SK-N-SH (cell line): Measurements from ENCODE around the gene JMJD7. TPM values are rescaled to one million over a fixed set of nuclear protein-coding genes. Genes with fewer than 3 reads are reported as not detected.

ENCODE experiments used
- CTCF ChIA-PET: fragments of 300-600, 350-600 bp; formaldehyde crosslinking; extraction: SDS; loops from one replicate; lab custom pipeline; 2021; lab: Yijun Ruan, JAX
- POLR2A ChIA-PET: fragments of 350-600 bp; sonication (Branson Sonifier 250); formaldehyde crosslinking; extraction: SDS; loops from one replicate; lab custom pipeline; 2020; ENCODE audit warnings: antibody characterized with exemption, inconsistent platforms; lab: Yijun Ruan, JAX
- DNase-seq: peaks from one replicate; pipeline ENCODE4 v3.0.0; 2012
- H2AFZ ChIP-seq: fragments of 200-600 bp; sonication (generic); 2 replicates; pipeline ENCODE4 v1.8.1; 2016; ENCODE audit warnings: antibody characterized with exemption, mild to moderate bottlenecking, low read depth
- H3F3A ChIP-seq: fragments of 200-600 bp; sonication (generic); replicated peaks from 2 replicates; pipeline ENCODE3; 2016; ENCODE audit warnings: antibody characterized with exemption, mild to moderate bottlenecking; ENCODE audit not compliant: insufficient read depth
- H3K27ac ChIP-seq, 2 experiments: fragments of 200-500 bp in 1 of 2; fragments of 200-600 bp in 1 of 2; sonication (Bioruptor generic) in 1 of 2; sonication (generic), shearing (Covaris generic) in 1 of 2; 2 replicates each; pipeline versions ENCODE4 v1.5.1 to v1.6.1; 2014 to 2016; ENCODE audit warnings: low read depth in 2 of 2, inconsistent platforms in 1 of 2, low read length in 1 of 2, mild to moderate bottlenecking in 1 of 2, mixed read lengths in 1 of 2
- H3K27me3 ChIP-seq: fragments of 200-600 bp; sonication (generic), shearing (Covaris generic); 2 replicates; pipeline ENCODE4 v1.6.1; 2016; ENCODE audit warnings: mixed run types; ENCODE audit not compliant: insufficient read depth
- H3K36me3 ChIP-seq, 2 experiments: fragments of 200-500 bp in 1 of 2; fragments of 200-600 bp in 1 of 2; sonication (Bioruptor generic) in 1 of 2; sonication (generic) in 1 of 2; replicated peaks in 1 of 2; 2 replicates each; pipeline versions ENCODE3 to v1.5.1; 2014 to 2016; ENCODE audit warnings: low read length in 1 of 2, mild to moderate bottlenecking in 1 of 2; ENCODE audit not compliant: insufficient read depth in 2 of 2, control insufficient read depth in 1 of 2
- H3K4me1 ChIP-seq, 2 experiments: fragments of 200-500 bp in 1 of 2; fragments of 200-600 bp in 1 of 2; sonication (Bioruptor generic) in 1 of 2; sonication (generic), shearing (Covaris generic) in 1 of 2; 2 replicates each; pipeline versions ENCODE4 v1.5.1 to v1.6.1; 2014 to 2016; ENCODE audit warnings: low read depth in 1 of 2, low read length in 1 of 2, mixed run types in 1 of 2; ENCODE audit not compliant: insufficient read depth in 2 of 2, control insufficient read depth in 1 of 2
- H3K4me2 ChIP-seq: fragments of 200-600 bp; sonication (generic), shearing (Covaris generic); 2 replicates; pipeline ENCODE4 v1.6.1; 2017; ENCODE audit warnings: mixed run types
- H3K4me3 ChIP-seq, 2 experiments: fragments of 200-500 bp in 1 of 2; fragments of 200-600 bp in 1 of 2; sonication (Bioruptor generic) in 1 of 2; sonication (generic), shearing (Covaris generic) in 1 of 2; 2 replicates each; pipeline versions ENCODE4 v1.5.1 to v1.8.1; 2014 to 2016; ENCODE audit warnings: low read depth in 2 of 2, inconsistent platforms in 1 of 2, low read length in 1 of 2, mild to moderate bottlenecking in 1 of 2, mixed read lengths in 1 of 2, moderate library complexity in 1 of 2
- H3K79me2 ChIP-seq: fragments of 200-600 bp; sonication (generic); 2 replicates; pipeline ENCODE4 v1.8.1; 2017; ENCODE audit warnings: mild to moderate bottlenecking; ENCODE audit not compliant: insufficient read depth
- H3K9ac ChIP-seq: fragments of 200-600 bp; sonication (generic); 2 replicates; pipeline ENCODE4 v1.6.1; 2017; ENCODE audit warnings: mixed run types
- H3K9me2 ChIP-seq: fragments of 200-600 bp; sonication (generic); 2 replicates; pipeline ENCODE4 v1.6.1; 2017; ENCODE audit warnings: mixed run types
- H3K9me3 ChIP-seq: fragments of 200-600 bp; sonication (generic); 2 replicates; pipeline ENCODE4 v1.6.1; 2017; ENCODE audit warnings: mixed run types, mild to moderate bottlenecking, moderate library complexity
- H4K20me1 ChIP-seq: fragments of 200-600 bp; sonication (generic); 2 replicates; pipeline ENCODE4 v1.6.1; 2017; ENCODE audit warnings: mild to moderate bottlenecking, mixed run types; ENCODE audit not compliant: insufficient read depth
- ELF1 ChIP-seq: IDR thresholded peaks from 2 replicates; pipeline ENCODE4 v1.4.0; 2012
- EZH2phosphoT487 ChIP-seq: fragments of 200-600 bp; sonication (generic); IDR thresholded peaks from 2 replicates; pipeline ENCODE4 v1.6.1; 2017; ENCODE audit warnings: low read depth, mixed run types, mild to moderate bottlenecking, antibody characterized with exemption, moderate library complexity, borderline replicate concordance
- FOSL2 ChIP-seq: IDR thresholded peaks from 2 replicates; pipeline ENCODE4 v1.4.0; 2012; ENCODE audit warnings: low read depth, mild to moderate bottlenecking, moderate library complexity, borderline replicate concordance
- JUND ChIP-seq: IDR thresholded peaks from 2 replicates; pipeline ENCODE4 v1.4.0; 2012
- MXI1 ChIP-seq: IDR thresholded peaks from 2 replicates; pipeline ENCODE4 v1.6.1; 2012; ENCODE audit warnings: mild to moderate bottlenecking, low read depth, low read length, improper control_type of control experiment
- NFIC ChIP-seq: IDR thresholded peaks from 2 replicates; pipeline ENCODE4 v1.4.0; 2012; ENCODE audit warnings: borderline replicate concordance
- RAD21 ChIP-seq: IDR thresholded peaks from 2 replicates; pipeline ENCODE4 v1.6.1; 2012; ENCODE audit warnings: mild to moderate bottlenecking, low read length
- RCOR1 ChIP-seq: fragments of 150-350 bp; IDR thresholded peaks from 2 replicates; pipeline ENCODE4 v1.6.1; 2017; ENCODE audit warnings: antibody characterized with exemption, low read length
- RXRA ChIP-seq: IDR thresholded peaks from 2 replicates; pipeline ENCODE4 v1.4.0; 2012; ENCODE audit warnings: low read depth, mild to moderate bottlenecking, borderline replicate concordance
- SIN3A ChIP-seq: IDR thresholded peaks from 2 replicates; pipeline ENCODE4 v1.6.1; 2012; ENCODE audit warnings: low read depth, mild to moderate bottlenecking, low read length, moderate library complexity, borderline replicate concordance
- SMC3 ChIP-seq: IDR thresholded peaks from 2 replicates; pipeline ENCODE4 v1.6.1; 2012; ENCODE audit warnings: low read depth, low read length, improper control_type of control experiment
- TAF1 ChIP-seq: IDR thresholded peaks from 2 replicates; pipeline ENCODE4 v1.6.1; 2012; ENCODE audit warnings: low read depth, mild to moderate bottlenecking, low read length, moderate library complexity, borderline replicate concordance
- WGBS: methylation state at CpG from one replicate; pipeline ENCODE4 v1.1.6; 2017; ENCODE audit warnings: low lambda C conversion rate; 5-methylcytosine and 5-hydroxymethylcytosine counted together
- polyA plus RNA-seq, 3 experiments: library from polyadenylated mRNA; depleted of rRNA; stranded (reverse); fragments of >200 nt; gene quantifications; 2 replicates each; pipeline ENCODE4 v1.2.3, GENCODE V29; 2012
- TF ChIP-seq, protein P1 (sequence below): IDR thresholded peaks from 2 replicates; pipeline ENCODE4 v1.4.0; 2012; ENCODE audit warnings: low read depth, borderline replicate concordance
- TF ChIP-seq, protein P2 (sequence below): IDR thresholded peaks from 2 replicates; pipeline ENCODE4 v1.6.1; 2012; ENCODE audit warnings: mild to moderate bottlenecking, low read depth, low read length, moderate library complexity

Gene JMJD7
- polyA plus RNA-seq, 1 of the 3 experiments (the other 2 are of a cell fraction) = 6.5 TPM

GRCh38 chr15:41881920-41882688, 54.2 kb downstream of the JMJD7 start:
- Histone ChIP-seq H3K27me3 (no peaks in the 10 kb centered on the region), H2AFZ (no peak overlapping the region), H3K9me2 (no peaks in the 10 kb centered on the region), H3K4me1 (peaks cover 0 to 16% of the 10 kb centered on the region in 2 experiments; a peak in 1 of 4 replicates), H3K9me3 (no peaks in the 10 kb centered on the region), H3K79me2 (no peaks in the 10 kb centered on the region), H3K36me3 (no peaks in the 10 kb centered on the region), H3K4me2 (no peak overlapping the region), H3F3A (no peaks in the 10 kb centered on the region), H3K9ac (no peak overlapping the region), H4K20me1 (no peaks in the 10 kb centered on the region), H3K4me3 (no peak overlapping the region), H3K27ac (no peak overlapping the region)
- TF ChIP-seq SIN3A = no peak
- TF ChIP-seq, protein P1, sequence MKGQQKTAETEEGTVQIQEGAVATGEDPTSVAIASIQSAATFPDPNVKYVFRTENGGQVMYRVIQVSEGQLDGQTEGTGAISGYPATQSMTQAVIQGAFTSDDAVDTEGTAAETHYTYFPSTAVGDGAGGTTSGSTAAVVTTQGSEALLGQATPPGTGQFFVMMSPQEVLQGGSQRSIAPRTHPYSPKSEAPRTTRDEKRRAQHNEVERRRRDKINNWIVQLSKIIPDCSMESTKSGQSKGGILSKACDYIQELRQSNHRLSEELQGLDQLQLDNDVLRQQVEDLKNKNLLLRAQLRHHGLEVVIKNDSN = no peak
- no peak for TF ChIP-seq TAF1
- no peak for TF ChIP-seq NFIC
- no peak for TF ChIP-seq RXRA
- ChIA-PET CTCF (interaction anchor here (2.1 to 2.5 kb wide), 2 partner anchors 11 to 23 kb away, joined by 5 to 6 read pairs; no protein-coding TSS in a partner anchor), POLR2A (no interaction called here)
- 95% methylated on average over 55 of the region's 81 CpGs for WGBS
- no peak for DNase-seq

GRCh38 chr15:41882689-41883483, 55.0 kb downstream of the JMJD7 start:
- WGBS = 87% methylated on average over 9 of the region's 14 CpGs
- no peak overlapping the region for H3K4me2 ChIP-seq
- TF ChIP-seq, protein P1 = no peak
- TF ChIP-seq, protein P2, sequence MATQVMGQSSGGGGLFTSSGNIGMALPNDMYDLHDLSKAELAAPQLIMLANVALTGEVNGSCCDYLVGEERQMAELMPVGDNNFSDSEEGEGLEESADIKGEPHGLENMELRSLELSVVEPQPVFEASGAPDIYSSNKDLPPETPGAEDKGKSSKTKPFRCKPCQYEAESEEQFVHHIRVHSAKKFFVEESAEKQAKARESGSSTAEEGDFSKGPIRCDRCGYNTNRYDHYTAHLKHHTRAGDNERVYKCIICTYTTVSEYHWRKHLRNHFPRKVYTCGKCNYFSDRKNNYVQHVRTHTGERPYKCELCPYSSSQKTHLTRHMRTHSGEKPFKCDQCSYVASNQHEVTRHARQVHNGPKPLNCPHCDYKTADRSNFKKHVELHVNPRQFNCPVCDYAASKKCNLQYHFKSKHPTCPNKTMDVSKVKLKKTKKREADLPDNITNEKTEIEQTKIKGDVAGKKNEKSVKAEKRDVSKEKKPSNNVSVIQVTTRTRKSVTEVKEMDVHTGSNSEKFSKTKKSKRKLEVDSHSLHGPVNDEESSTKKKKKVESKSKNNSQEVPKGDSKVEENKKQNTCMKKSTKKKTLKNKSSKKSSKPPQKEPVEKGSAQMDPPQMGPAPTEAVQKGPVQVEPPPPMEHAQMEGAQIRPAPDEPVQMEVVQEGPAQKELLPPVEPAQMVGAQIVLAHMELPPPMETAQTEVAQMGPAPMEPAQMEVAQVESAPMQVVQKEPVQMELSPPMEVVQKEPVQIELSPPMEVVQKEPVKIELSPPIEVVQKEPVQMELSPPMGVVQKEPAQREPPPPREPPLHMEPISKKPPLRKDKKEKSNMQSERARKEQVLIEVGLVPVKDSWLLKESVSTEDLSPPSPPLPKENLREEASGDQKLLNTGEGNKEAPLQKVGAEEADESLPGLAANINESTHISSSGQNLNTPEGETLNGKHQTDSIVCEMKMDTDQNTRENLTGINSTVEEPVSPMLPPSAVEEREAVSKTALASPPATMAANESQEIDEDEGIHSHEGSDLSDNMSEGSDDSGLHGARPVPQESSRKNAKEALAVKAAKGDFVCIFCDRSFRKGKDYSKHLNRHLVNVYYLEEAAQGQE = no peak
- TF ChIP-seq FOSL2 (no peak), RCOR1 (no peak), RAD21 (no peak), EZH2phosphoT487 (no peak), JUND (no peak), ELF1 (no peak), SMC3 (no peak), MXI1 (no peak)
- TF ChIP-seq, all 33 proteins: peak for 0
- DNase-seq = no peak
- H3K9me2 ChIP-seq = no peaks in the 10 kb centered on the region
- no peaks in the 10 kb centered on the region for H3F3A ChIP-seq
- H3K79me2 ChIP-seq = no peaks in the 10 kb centered on the region
- H3K4me3 ChIP-seq = no peak overlapping the region
- no peaks in the 10 kb centered on the region for H4K20me1 ChIP-seq
- H2AFZ ChIP-seq = no peak overlapping the region
- H3K9ac ChIP-seq = no peak overlapping the region
- H3K9me3 ChIP-seq = no peaks in the 10 kb centered on the region
- no peaks in the 10 kb centered on the region for H3K36me3 ChIP-seq
- ChIA-PET CTCF (interaction anchor here (2.5 kb wide), 1 partner anchor 10 kb away, joined by 6 read pairs; no protein-coding TSS in a partner anchor), POLR2A (interaction anchor here (1.2 kb wide), 1 partner anchor 12 kb away, joined by 5 read pairs; no protein-coding TSS in a partner anchor)
- peaks cover 0 to 8% of the 10 kb centered on the region in 2 experiments; a peak in 1 of 4 replicates for H3K4me1 ChIP-seq
- no peak overlapping the region for H3K27ac ChIP-seq
- H3K27me3 ChIP-seq = no peaks in the 10 kb centered on the region
